NB4 (cell line): ENCODE results near the gene WDR31.

Source experiments
- CTCF ChIP-seq: IDR thresholded peaks from one replicate; pipeline ENCODE4 v1.5.1; 2012; ENCODE audit warnings: low read depth, low read length
- MYC ChIP-seq: IDR thresholded peaks from 2 replicates; pipeline ENCODE4 v1.6.1; 2011; ENCODE audit warnings: low read depth, low read length
- POLR2A ChIP-seq: IDR thresholded peaks from 2 replicates; pipeline ENCODE4 v1.6.1; 2011; ENCODE audit warnings: mild to moderate bottlenecking; ENCODE audit not compliant: insufficient read length; ENCODE audit errors: extremely low read depth

- TF ChIP-seq CTCF (no peak), POLR2A (no peak), MYC (no peak)
These were observed 70.7 kb downstream of the WDR31 start for GRCh38 chr9:113269355-113269754.
